ENCODE measurements around the gene CROCC2.

- TF ChIP-seq, protein P1, sequence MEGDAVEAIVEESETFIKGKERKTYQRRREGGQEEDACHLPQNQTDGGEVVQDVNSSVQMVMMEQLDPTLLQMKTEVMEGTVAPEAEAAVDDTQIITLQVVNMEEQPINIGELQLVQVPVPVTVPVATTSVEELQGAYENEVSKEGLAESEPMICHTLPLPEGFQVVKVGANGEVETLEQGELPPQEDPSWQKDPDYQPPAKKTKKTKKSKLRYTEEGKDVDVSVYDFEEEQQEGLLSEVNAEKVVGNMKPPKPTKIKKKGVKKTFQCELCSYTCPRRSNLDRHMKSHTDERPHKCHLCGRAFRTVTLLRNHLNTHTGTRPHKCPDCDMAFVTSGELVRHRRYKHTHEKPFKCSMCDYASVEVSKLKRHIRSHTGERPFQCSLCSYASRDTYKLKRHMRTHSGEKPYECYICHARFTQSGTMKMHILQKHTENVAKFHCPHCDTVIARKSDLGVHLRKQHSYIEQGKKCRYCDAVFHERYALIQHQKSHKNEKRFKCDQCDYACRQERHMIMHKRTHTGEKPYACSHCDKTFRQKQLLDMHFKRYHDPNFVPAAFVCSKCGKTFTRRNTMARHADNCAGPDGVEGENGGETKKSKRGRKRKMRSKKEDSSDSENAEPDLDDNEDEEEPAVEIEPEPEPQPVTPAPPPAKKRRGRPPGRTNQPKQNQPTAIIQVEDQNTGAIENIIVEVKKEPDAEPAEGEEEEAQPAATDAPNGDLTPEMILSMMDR (IDR thresholded peaks at IDR 0.05; ENCODE audit: borderline replicate concordance, extremely low read depth, low read length, poor library complexity, severe bottlenecking): no peak
- TF ChIP-seq EZH2 (IDR thresholded peaks at IDR 0.05; ENCODE audit: borderline replicate concordance, low read depth, low read length, severe bottlenecking): no peak
These were observed 127.3 kb downstream of the CROCC2 start for GRCh38 chr2:241033336-241033987.

All from DND-41 (cell line).